Neural cell (in vitro differentiated cells): Measurements from ENCODE around the gene AFF3.

Experiments
- EP300 ChIP-seq: fragments of 450-650 bp; conservative IDR thresholded peaks from 2 replicates; pipeline ENCODE4 v1.6.1; 2014; ENCODE audit warnings: antibody characterized with exemption, mild to moderate bottlenecking, moderate library complexity; ENCODE audit not compliant: poor library complexity, severe bottlenecking
- EZH2 ChIP-seq: fragments of 200-600, 300-800 bp; shearing (Covaris generic), sonication (generic); IDR thresholded peaks from 2 replicates; pipeline ENCODE4 v1.6.1; 2014; ENCODE audit warnings: antibody characterized with exemption, low read length, borderline replicate concordance, mild to moderate bottlenecking; ENCODE audit not compliant: insufficient read depth, poor library complexity, severe bottlenecking
- MXI1 ChIP-seq: fragments of 450-650 bp; conservative IDR thresholded peaks from 2 replicates; pipeline ENCODE4 v1.6.1; 2014; ENCODE audit warnings: antibody characterized with exemption, mild to moderate bottlenecking; ENCODE audit not compliant: poor library complexity, severe bottlenecking
- POLR2AphosphoS5 ChIP-seq: IDR thresholded peaks from 2 replicates; pipeline ENCODE4 v1.6.1; 2012
- TAF1 ChIP-seq: IDR thresholded peaks from 2 replicates; pipeline ENCODE4 v1.6.1; 2012; ENCODE audit warnings: low read depth
- TF ChIP-seq, protein P1 (sequence below): fragments of 450-650 bp; IDR thresholded peaks from 2 replicates; pipeline ENCODE4 v1.5.1; 2014; ENCODE audit warnings: antibody characterized with exemption, mild to moderate bottlenecking, moderate library complexity; ENCODE audit not compliant: poor library complexity, severe bottlenecking
- TF ChIP-seq, protein P2 (sequence below): IDR thresholded peaks from 2 replicates; pipeline ENCODE4 v1.6.1; 2012; ENCODE audit warnings: borderline replicate concordance

DNA sequence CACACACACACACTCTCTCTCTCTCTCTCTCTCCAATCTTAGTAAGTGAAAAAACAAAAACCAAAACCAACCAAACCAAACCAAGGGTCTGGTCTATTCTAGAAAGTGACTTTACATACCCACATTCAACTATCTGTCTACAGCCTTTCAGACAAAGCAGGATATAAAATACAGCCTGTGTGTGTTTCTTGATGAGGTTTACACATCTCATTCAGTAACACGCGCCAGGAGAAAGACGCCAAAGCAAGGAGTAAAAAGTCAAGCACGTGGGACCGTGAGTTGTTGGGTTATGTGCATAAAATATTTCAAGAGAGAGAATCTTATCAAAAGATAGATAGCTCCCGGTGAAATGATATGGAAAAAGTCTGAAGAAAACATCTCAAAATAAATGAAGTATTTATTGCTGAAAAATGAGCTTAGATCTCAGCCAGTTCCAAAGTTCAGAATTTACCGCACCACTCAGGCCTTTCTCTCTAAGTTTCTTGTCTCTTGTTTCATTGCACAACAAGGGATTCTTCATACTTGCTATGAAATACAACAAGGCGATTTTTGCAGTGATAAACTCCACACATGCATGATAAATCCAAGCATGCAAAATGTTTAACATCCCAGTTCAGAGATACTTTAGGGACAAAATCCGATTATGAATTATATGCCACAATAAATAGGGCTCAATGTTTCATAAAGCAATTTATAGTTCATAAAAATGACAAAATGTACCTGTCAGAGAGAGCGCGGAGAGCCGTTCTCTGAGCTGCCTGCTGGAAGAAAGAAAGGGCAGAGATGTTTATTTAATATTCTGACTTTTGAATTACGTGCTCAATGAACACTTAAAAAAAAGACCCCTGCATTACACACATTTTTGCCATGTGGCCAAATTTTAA lies 493.2 kb downstream of the AFF3 start:
- TF ChIP-seq POLR2AphosphoS5 (no peak), TAF1 (no peak), EP300 (no peak), EZH2 (no peak), MXI1 (no peak)
- TF ChIP-seq, protein P1, sequence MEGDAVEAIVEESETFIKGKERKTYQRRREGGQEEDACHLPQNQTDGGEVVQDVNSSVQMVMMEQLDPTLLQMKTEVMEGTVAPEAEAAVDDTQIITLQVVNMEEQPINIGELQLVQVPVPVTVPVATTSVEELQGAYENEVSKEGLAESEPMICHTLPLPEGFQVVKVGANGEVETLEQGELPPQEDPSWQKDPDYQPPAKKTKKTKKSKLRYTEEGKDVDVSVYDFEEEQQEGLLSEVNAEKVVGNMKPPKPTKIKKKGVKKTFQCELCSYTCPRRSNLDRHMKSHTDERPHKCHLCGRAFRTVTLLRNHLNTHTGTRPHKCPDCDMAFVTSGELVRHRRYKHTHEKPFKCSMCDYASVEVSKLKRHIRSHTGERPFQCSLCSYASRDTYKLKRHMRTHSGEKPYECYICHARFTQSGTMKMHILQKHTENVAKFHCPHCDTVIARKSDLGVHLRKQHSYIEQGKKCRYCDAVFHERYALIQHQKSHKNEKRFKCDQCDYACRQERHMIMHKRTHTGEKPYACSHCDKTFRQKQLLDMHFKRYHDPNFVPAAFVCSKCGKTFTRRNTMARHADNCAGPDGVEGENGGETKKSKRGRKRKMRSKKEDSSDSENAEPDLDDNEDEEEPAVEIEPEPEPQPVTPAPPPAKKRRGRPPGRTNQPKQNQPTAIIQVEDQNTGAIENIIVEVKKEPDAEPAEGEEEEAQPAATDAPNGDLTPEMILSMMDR = no peak
- TF ChIP-seq, protein P2, sequence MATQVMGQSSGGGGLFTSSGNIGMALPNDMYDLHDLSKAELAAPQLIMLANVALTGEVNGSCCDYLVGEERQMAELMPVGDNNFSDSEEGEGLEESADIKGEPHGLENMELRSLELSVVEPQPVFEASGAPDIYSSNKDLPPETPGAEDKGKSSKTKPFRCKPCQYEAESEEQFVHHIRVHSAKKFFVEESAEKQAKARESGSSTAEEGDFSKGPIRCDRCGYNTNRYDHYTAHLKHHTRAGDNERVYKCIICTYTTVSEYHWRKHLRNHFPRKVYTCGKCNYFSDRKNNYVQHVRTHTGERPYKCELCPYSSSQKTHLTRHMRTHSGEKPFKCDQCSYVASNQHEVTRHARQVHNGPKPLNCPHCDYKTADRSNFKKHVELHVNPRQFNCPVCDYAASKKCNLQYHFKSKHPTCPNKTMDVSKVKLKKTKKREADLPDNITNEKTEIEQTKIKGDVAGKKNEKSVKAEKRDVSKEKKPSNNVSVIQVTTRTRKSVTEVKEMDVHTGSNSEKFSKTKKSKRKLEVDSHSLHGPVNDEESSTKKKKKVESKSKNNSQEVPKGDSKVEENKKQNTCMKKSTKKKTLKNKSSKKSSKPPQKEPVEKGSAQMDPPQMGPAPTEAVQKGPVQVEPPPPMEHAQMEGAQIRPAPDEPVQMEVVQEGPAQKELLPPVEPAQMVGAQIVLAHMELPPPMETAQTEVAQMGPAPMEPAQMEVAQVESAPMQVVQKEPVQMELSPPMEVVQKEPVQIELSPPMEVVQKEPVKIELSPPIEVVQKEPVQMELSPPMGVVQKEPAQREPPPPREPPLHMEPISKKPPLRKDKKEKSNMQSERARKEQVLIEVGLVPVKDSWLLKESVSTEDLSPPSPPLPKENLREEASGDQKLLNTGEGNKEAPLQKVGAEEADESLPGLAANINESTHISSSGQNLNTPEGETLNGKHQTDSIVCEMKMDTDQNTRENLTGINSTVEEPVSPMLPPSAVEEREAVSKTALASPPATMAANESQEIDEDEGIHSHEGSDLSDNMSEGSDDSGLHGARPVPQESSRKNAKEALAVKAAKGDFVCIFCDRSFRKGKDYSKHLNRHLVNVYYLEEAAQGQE = no peak
